Esophagus squamous epithelium (tissue), 4 donors: Measurements from ENCODE around the gene NEK1.

Experiments used
- POLR2A ChIP-seq, 4 donors: fragments of 450-650 bp; IDR thresholded peaks; one replicate each; pipeline ENCODE4 v1.6.1; 2017; ENCODE audit warnings: antibody characterized with exemption in 4 of 4, mild to moderate bottlenecking in 4 of 4, moderate library complexity in 3 of 4
- TF ChIP-seq, protein P1 (sequence below), 6 experiments: fragments of 450-650 bp in 4 of 6; fragments of 200-600 bp in 2 of 6; sonication (generic) in 2 of 6; IDR thresholded peaks; one replicate each; pipeline ENCODE4 v1.5.1; 2016 to 2019; ENCODE audit warnings: antibody characterized with exemption in 6 of 6, mild to moderate bottlenecking in 4 of 6, moderate library complexity in 4 of 6

GRCh38 chr4:169464080-169464479 is 148.3 kb downstream of the NEK1 start:
- TF ChIP-seq POLR2A (IDR thresholded peaks at IDR 0.05), result no peak
- TF ChIP-seq, protein P1, sequence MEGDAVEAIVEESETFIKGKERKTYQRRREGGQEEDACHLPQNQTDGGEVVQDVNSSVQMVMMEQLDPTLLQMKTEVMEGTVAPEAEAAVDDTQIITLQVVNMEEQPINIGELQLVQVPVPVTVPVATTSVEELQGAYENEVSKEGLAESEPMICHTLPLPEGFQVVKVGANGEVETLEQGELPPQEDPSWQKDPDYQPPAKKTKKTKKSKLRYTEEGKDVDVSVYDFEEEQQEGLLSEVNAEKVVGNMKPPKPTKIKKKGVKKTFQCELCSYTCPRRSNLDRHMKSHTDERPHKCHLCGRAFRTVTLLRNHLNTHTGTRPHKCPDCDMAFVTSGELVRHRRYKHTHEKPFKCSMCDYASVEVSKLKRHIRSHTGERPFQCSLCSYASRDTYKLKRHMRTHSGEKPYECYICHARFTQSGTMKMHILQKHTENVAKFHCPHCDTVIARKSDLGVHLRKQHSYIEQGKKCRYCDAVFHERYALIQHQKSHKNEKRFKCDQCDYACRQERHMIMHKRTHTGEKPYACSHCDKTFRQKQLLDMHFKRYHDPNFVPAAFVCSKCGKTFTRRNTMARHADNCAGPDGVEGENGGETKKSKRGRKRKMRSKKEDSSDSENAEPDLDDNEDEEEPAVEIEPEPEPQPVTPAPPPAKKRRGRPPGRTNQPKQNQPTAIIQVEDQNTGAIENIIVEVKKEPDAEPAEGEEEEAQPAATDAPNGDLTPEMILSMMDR (IDR thresholded peaks at IDR 0.05), result no peak
